ENCODE results near the gene BMP6. TPM values are rescaled to one million over a fixed set of nuclear protein-coding genes. Genes with fewer than 3 reads are reported as not detected.

BMP6 gene
- total RNA-seq, 1 donor from 2014 or later: 0.97 TPM

- no peak for DNase-seq (ENCODE audit: low spot score)
- H3K36me3 Mint-ChIP-seq (ENCODE audit: low read depth, unreplicated experiment): no peaks in the 10 kb centered on the region
- TF ChIP-seq CTCF (IDR thresholded peaks at IDR 0.05; ENCODE audit: unreplicated experiment): no peak
Observed at GRCh38 chr6:7684843-7685242, 41.1 kb upstream of the BMP6 start.

GRCh38 chr6:7685276-7685675 is 40.6 kb upstream of the BMP6 start:
- Mint-ChIP-seq H3K27ac (ENCODE audit: unreplicated experiment) (no peak overlapping the region), H3K4me1 (ENCODE audit: unreplicated experiment) (peaks cover 3% of the 10 kb centered on the region), H3K36me3 (ENCODE audit: low read depth, unreplicated experiment) (no peaks in the 10 kb centered on the region), H3K4me3 (ENCODE audit: unreplicated experiment) (no peak overlapping the region), H3K9me3 (ENCODE audit: unreplicated experiment) (no peaks in the 10 kb centered on the region), H3K27me3 (ENCODE audit: unreplicated experiment) (peaks cover 4% of the 10 kb centered on the region)
- no peak for TF ChIP-seq CTCF (IDR thresholded peaks at IDR 0.05; ENCODE audit: unreplicated experiment)
- DNase-seq (ENCODE audit: low spot score): no peak

More at GRCh38 chr6:7684843-7685242, 41.1 kb upstream of the BMP6 start:
- no peak overlapping the region for H3K27ac Mint-ChIP-seq (ENCODE audit: unreplicated experiment)
- no peaks in the 10 kb centered on the region for H3K9me3 Mint-ChIP-seq (ENCODE audit: unreplicated experiment)
- peaks cover 3% of the 10 kb centered on the region for H3K4me1 Mint-ChIP-seq (ENCODE audit: unreplicated experiment)
- H3K4me3 Mint-ChIP-seq (ENCODE audit: unreplicated experiment): no peak overlapping the region
- H3K27me3 Mint-ChIP-seq (ENCODE audit: unreplicated experiment): peaks cover 5% of the 10 kb centered on the region

- H3K9me3 Mint-ChIP-seq (ENCODE audit: unreplicated experiment): no peaks in the 10 kb centered on the region
- no peak for DNase-seq (ENCODE audit: low spot score)
- peaks cover 15% of the 10 kb centered on the region for H3K4me1 Mint-ChIP-seq (ENCODE audit: unreplicated experiment)
- peaks cover 3% of the 10 kb centered on the region for H3K27me3 Mint-ChIP-seq (ENCODE audit: unreplicated experiment)
- H3K36me3 Mint-ChIP-seq (ENCODE audit: low read depth, unreplicated experiment): no peaks in the 10 kb centered on the region
- no peak for TF ChIP-seq CTCF (IDR thresholded peaks at IDR 0.05; ENCODE audit: unreplicated experiment)
- no peak overlapping the region for H3K4me3 Mint-ChIP-seq (ENCODE audit: unreplicated experiment)
- H3K27ac Mint-ChIP-seq (ENCODE audit: unreplicated experiment): no peak overlapping the region
Observed at GRCh38 chr6:7687145-7688111, 38.5 kb upstream of the BMP6 start.

GRCh38 chr6:7691021-7691420 is 34.9 kb upstream of the BMP6 start:
- Mint-ChIP-seq H3K4me1 (ENCODE audit: unreplicated experiment) (peaks cover 20% of the 10 kb centered on the region), H3K27ac (ENCODE audit: unreplicated experiment) (peak overlapping the region; percentile 84), H3K36me3 (ENCODE audit: low read depth, unreplicated experiment) (no peaks in the 10 kb centered on the region), H3K27me3 (ENCODE audit: unreplicated experiment) (no peaks in the 10 kb centered on the region), H3K9me3 (ENCODE audit: unreplicated experiment) (no peaks in the 10 kb centered on the region), H3K4me3 (ENCODE audit: unreplicated experiment) (no peak overlapping the region)
- no peak for TF ChIP-seq CTCF (IDR thresholded peaks at IDR 0.05; ENCODE audit: unreplicated experiment)
- no peak for DNase-seq (ENCODE audit: low spot score)
